Measurements from ENCODE around the gene SLC25A48. TPM values are rescaled to one million over a fixed set of nuclear protein-coding genes. Genes with fewer than 3 reads are reported as not detected.
A peak's percentile ranks its signal among the peaks of the same experiment; 100 is the strongest.

The SLC25A48 gene
- total RNA-seq, 1 donor from 2014 or later, result not detected

GRCh38 chr5:135895474-135896006, 61.1 kb downstream of the SLC25A48 start, which contains the start of gene IL9:
Gene IL9, minus strand, starts transcription at chr5:135895841. Its CDS starts 25 bp downstream, at chr5:135895816.
- intact Hi-C loops (cut with micrococcal nuclease), result loop anchor here (1.0 kb wide), 1 partner anchor 19 kb away; no protein-coding TSS in a partner anchor
- no peak within 1 kb of the TSS for H3K27ac Mint-ChIP-seq
- peak within 1 kb of the TSS; percentile 37 for H3K4me3 Mint-ChIP-seq (ENCODE audit: low read depth)
- peaks cover 62% of the 10 kb centered on the region for H3K27me3 Mint-ChIP-seq (ENCODE audit: low read depth)
- peaks cover 22% of the 10 kb centered on the region for H3K4me1 Mint-ChIP-seq (ENCODE audit: low read depth)
- no peaks in the 10 kb centered on the region for H3K9me3 Mint-ChIP-seq
- DNase-seq (ENCODE audit: low spot score), result no peak
- no peaks in the 10 kb centered on the region for H3K36me3 Mint-ChIP-seq (ENCODE audit: low read depth)

GRCh38 chr5:135898651-135899050, 64.2 kb downstream of the SLC25A48 start:
- H3K27ac Mint-ChIP-seq, result no peak overlapping the region
- H3K9me3 Mint-ChIP-seq, result no peaks in the 10 kb centered on the region
- peaks cover 14% of the 10 kb centered on the region for H3K4me1 Mint-ChIP-seq (ENCODE audit: low read depth)
- H3K36me3 Mint-ChIP-seq (ENCODE audit: low read depth), result no peaks in the 10 kb centered on the region
- peaks cover 52% of the 10 kb centered on the region for H3K27me3 Mint-ChIP-seq (ENCODE audit: low read depth)
- no peak overlapping the region for H3K4me3 Mint-ChIP-seq (ENCODE audit: low read depth)
- no peak for DNase-seq (ENCODE audit: low spot score)
- intact Hi-C loops (cut with micrococcal nuclease), result no loop called here

- no peak for DNase-seq (ENCODE audit: low spot score)
- Mint-ChIP-seq H3K4me3 (ENCODE audit: low read depth) (no peak overlapping the region), H3K27me3 (ENCODE audit: low read depth) (peaks cover 47% of the 10 kb centered on the region), H3K36me3 (ENCODE audit: low read depth) (no peaks in the 10 kb centered on the region), H3K9me3 (no peaks in the 10 kb centered on the region), H3K4me1 (ENCODE audit: low read depth) (peaks cover 11% of the 10 kb centered on the region), H3K27ac (no peak overlapping the region)
- intact Hi-C loops (cut with micrococcal nuclease), result no loop called here
These were observed 65.8 kb downstream of the SLC25A48 start for GRCh38 chr5:135900276-135900675.

- H3K27ac Mint-ChIP-seq, result no peak overlapping the region
- H3K9me3 Mint-ChIP-seq, result no peaks in the 10 kb centered on the region
- no peak for DNase-seq (ENCODE audit: low spot score)
- H3K36me3 Mint-ChIP-seq (ENCODE audit: low read depth), result no peaks in the 10 kb centered on the region
- intact Hi-C loops (cut with micrococcal nuclease), result no loop called here
- peaks cover 44% of the 10 kb centered on the region for H3K27me3 Mint-ChIP-seq (ENCODE audit: low read depth)
- peaks cover 2% of the 10 kb centered on the region for H3K4me1 Mint-ChIP-seq (ENCODE audit: low read depth)
- H3K4me3 Mint-ChIP-seq (ENCODE audit: low read depth), result no peak overlapping the region
These were observed 67.2 kb downstream of the SLC25A48 start for GRCh38 chr5:135901633-135902032.

GRCh38 chr5:135905144-135905543, 70.7 kb downstream of the SLC25A48 start:
- Mint-ChIP-seq H3K4me1 (ENCODE audit: low read depth) (peaks cover 9% of the 10 kb centered on the region), H3K27me3 (ENCODE audit: low read depth) (peaks cover 50% of the 10 kb centered on the region), H3K4me3 (ENCODE audit: low read depth) (no peak overlapping the region), H3K36me3 (ENCODE audit: low read depth) (no peaks in the 10 kb centered on the region), H3K27ac (no peak overlapping the region), H3K9me3 (no peaks in the 10 kb centered on the region)
- intact Hi-C loops (cut with micrococcal nuclease), result no loop called here
- no peak for DNase-seq (ENCODE audit: low spot score)

- Mint-ChIP-seq H3K36me3 (ENCODE audit: low read depth) (no peaks in the 10 kb centered on the region), H3K9me3 (peaks cover 4% of the 10 kb centered on the region), H3K4me3 (ENCODE audit: low read depth) (no peak overlapping the region), H3K27ac (peak overlapping the region; percentile 33), H3K4me1 (ENCODE audit: low read depth) (peaks cover 36% of the 10 kb centered on the region), H3K27me3 (ENCODE audit: low read depth) (peaks cover 57% of the 10 kb centered on the region)
- intact Hi-C loops (cut with micrococcal nuclease), result loop anchor here (1.0 kb wide), 2 partner anchors 19 to 23 kb away; partner anchors contain the start of gene IL9
- peak; percentile 14 for DNase-seq (ENCODE audit: low spot score)
These were observed 79.5 kb downstream of the SLC25A48 start for GRCh38 chr5:135913713-135914626.

- Mint-ChIP-seq H3K36me3 (ENCODE audit: low read depth) (no peaks in the 10 kb centered on the region), H3K4me3 (ENCODE audit: low read depth) (no peak overlapping the region), H3K27ac (no peak overlapping the region), H3K27me3 (ENCODE audit: low read depth) (peaks cover 50% of the 10 kb centered on the region), H3K4me1 (ENCODE audit: low read depth) (peaks cover 29% of the 10 kb centered on the region), H3K9me3 (peaks cover 4% of the 10 kb centered on the region)
- intact Hi-C loops (cut with micrococcal nuclease), result no loop called here
- no peak for DNase-seq (ENCODE audit: low spot score)
These were observed 81.1 kb downstream of the SLC25A48 start for GRCh38 chr5:135915466-135916001.

- peaks cover 42% of the 10 kb centered on the region for H3K27me3 Mint-ChIP-seq (ENCODE audit: low read depth)
- intact Hi-C loops (cut with micrococcal nuclease), result no loop called here
- no peak for DNase-seq (ENCODE audit: low spot score)
These were observed 82.3 kb downstream of the SLC25A48 start for GRCh38 chr5:135916638-135917263.

GRCh38 chr5:135920199-135920598, 85.7 kb downstream of the SLC25A48 start:
- intact Hi-C loops (cut with micrococcal nuclease), result no loop called here
- H3K4me3 Mint-ChIP-seq (ENCODE audit: low read depth), result no peak overlapping the region
- no peaks in the 10 kb centered on the region for H3K9me3 Mint-ChIP-seq
- peaks cover 52% of the 10 kb centered on the region for H3K27me3 Mint-ChIP-seq (ENCODE audit: low read depth)
- no peaks in the 10 kb centered on the region for H3K36me3 Mint-ChIP-seq (ENCODE audit: low read depth)
- H3K27ac Mint-ChIP-seq, result no peak overlapping the region
- peaks cover 14% of the 10 kb centered on the region for H3K4me1 Mint-ChIP-seq (ENCODE audit: low read depth)
- no peak for DNase-seq (ENCODE audit: low spot score)

More at GRCh38 chr5:135916638-135917263, 82.3 kb downstream of the SLC25A48 start:
- H3K9me3 Mint-ChIP-seq, result peaks cover 4% of the 10 kb centered on the region
- no peak overlapping the region for H3K27ac Mint-ChIP-seq
- H3K36me3 Mint-ChIP-seq (ENCODE audit: low read depth), result no peaks in the 10 kb centered on the region
- peaks cover 29% of the 10 kb centered on the region for H3K4me1 Mint-ChIP-seq (ENCODE audit: low read depth)
- no peak overlapping the region for H3K4me3 Mint-ChIP-seq (ENCODE audit: low read depth)

- H3K4me1 Mint-ChIP-seq (ENCODE audit: low read depth), result peaks cover 5% of the 10 kb centered on the region
- H3K27me3 Mint-ChIP-seq (ENCODE audit: low read depth), result peaks cover 54% of the 10 kb centered on the region
- H3K36me3 Mint-ChIP-seq (ENCODE audit: low read depth), result no peaks in the 10 kb centered on the region
- DNase-seq (ENCODE audit: low spot score), result no peak
- intact Hi-C loops (cut with micrococcal nuclease), result no loop called here
- no peaks in the 10 kb centered on the region for H3K9me3 Mint-ChIP-seq
- H3K4me3 Mint-ChIP-seq (ENCODE audit: low read depth), result no peak overlapping the region
- no peak overlapping the region for H3K27ac Mint-ChIP-seq
These were observed 86.9 kb downstream of the SLC25A48 start for GRCh38 chr5:135921388-135921787.

GRCh38 chr5:135930029-135930948, 95.8 kb downstream of the SLC25A48 start:
- no peak for DNase-seq (ENCODE audit: low spot score)
- Mint-ChIP-seq H3K27ac (no peak overlapping the region), H3K27me3 (ENCODE audit: low read depth) (peaks cover 55% of the 10 kb centered on the region), H3K9me3 (no peaks in the 10 kb centered on the region), H3K4me3 (ENCODE audit: low read depth) (no peak overlapping the region), H3K4me1 (ENCODE audit: low read depth) (no peaks in the 10 kb centered on the region), H3K36me3 (ENCODE audit: low read depth) (no peaks in the 10 kb centered on the region)
- intact Hi-C loops (cut with micrococcal nuclease), result no loop called here

- Mint-ChIP-seq H3K4me3 (ENCODE audit: low read depth) (no peak overlapping the region), H3K36me3 (ENCODE audit: low read depth) (no peaks in the 10 kb centered on the region), H3K27ac (no peak overlapping the region), H3K4me1 (ENCODE audit: low read depth) (no peaks in the 10 kb centered on the region), H3K27me3 (ENCODE audit: low read depth) (peaks cover 58% of the 10 kb centered on the region), H3K9me3 (no peaks in the 10 kb centered on the region)
- intact Hi-C loops (cut with micrococcal nuclease), result no loop called here
- no peak for DNase-seq (ENCODE audit: low spot score)
These were observed 96.5 kb downstream of the SLC25A48 start for GRCh38 chr5:135930949-135931295.
